ENCODE measurements around the gene KCNA5.

DNA sequence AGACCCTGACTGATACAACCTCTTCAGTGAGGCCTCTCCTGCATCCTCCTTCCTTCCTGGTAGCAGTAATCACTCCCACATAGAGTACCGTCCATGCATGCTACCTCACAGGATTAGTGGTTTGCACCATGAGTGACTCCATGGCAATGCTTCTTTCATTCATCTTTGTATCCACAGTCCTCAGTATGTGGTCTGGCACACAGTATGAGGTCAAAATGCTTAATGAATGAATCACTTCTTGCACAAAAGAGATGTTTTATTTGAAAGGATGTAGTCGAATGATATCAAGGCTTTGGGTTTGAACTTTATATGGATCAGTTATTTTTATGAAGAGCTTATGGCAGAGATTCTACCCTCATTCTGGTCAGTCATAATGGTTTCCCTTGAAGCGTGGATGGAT is 42.2 kb downstream of the KCNA5 start:
- no peak for TF ChIP-seq EP300 (IDR thresholded peaks at IDR 0.05)
- no peak for TF ChIP-seq POLR2A (IDR thresholded peaks at IDR 0.05)
